ENCODE data around the gene AOPEP. TPM values are rescaled to one million over a fixed set of nuclear protein-coding genes. Genes with fewer than 3 reads are reported as not detected.

AOPEP gene
- total RNA-seq, 2 experiments from 2014 or later: 6.9 to 7.0 TPM

- intact Hi-C loops (cut with DNase I, micrococcal nuclease): no loop called here
- CTCF ChIA-PET: no interaction called here
- Mint-ChIP-seq H3K36me3 (ENCODE audit: low read depth) (peaks cover 14% of the 10 kb centered on the region), H3K4me3 (no peak overlapping the region), H3K27me3 (no peaks in the 10 kb centered on the region), H3K4me1 (ENCODE audit: low read depth) (no peaks in the 10 kb centered on the region), H3K9me3 (no peaks in the 10 kb centered on the region), H3K27ac (no peak overlapping the region)
- DNase-seq: no peak
- no peak for ATAC-seq (ENCODE audit: poor library complexity)
- Histone ChIP-seq H3K9me3 (ENCODE audit: control insufficient read depth in 1 of 2, insufficient read depth in 1 of 2, low read length in 2 of 2) (no peaks in the 10 kb centered on the region), H3K36me3 (ENCODE audit: insufficient read depth, low read length) (no peaks in the 10 kb centered on the region), H3K4me3 (ENCODE audit: low read length) (no peak overlapping the region), H3K4me1 (ENCODE audit: insufficient read depth, low read length) (no peaks in the 10 kb centered on the region), H3K27ac (ENCODE audit: low read depth in 1 of 2, low read length in 2 of 2) (no peak overlapping the region), H3K27me3 (ENCODE audit: control insufficient read depth in 1 of 2, insufficient read depth in 2 of 2, low read length in 2 of 2) (no peaks in the 10 kb centered on the region)
- TF ChIP-seq CTCF (IDR thresholded peaks at IDR 0.05): no peak
- POLR2A ChIA-PET: no interaction called here
These were observed 380.7 kb downstream of the AOPEP start for GRCh38 chr9:95107001-95107749.

GRCh38 chr9:95107976-95108375 is 381.5 kb downstream of the AOPEP start:
- ChIA-PET POLR2A (no interaction called here), CTCF (no interaction called here)
- Mint-ChIP-seq H3K9me3 (no peaks in the 10 kb centered on the region), H3K36me3 (ENCODE audit: low read depth) (peaks cover 14% of the 10 kb centered on the region), H3K27me3 (no peaks in the 10 kb centered on the region), H3K4me1 (ENCODE audit: low read depth) (no peaks in the 10 kb centered on the region), H3K4me3 (no peak overlapping the region), H3K27ac (no peak overlapping the region)
- TF ChIP-seq CTCF (IDR thresholded peaks at IDR 0.05): no peak
- H3K36me3 ChIP-seq (ENCODE audit: insufficient read depth, low read length): no peaks in the 10 kb centered on the region
- no peak overlapping the region for H3K4me3 ChIP-seq (ENCODE audit: low read length)
- intact Hi-C loops (cut with DNase I, micrococcal nuclease): no loop called here
- H3K4me1 ChIP-seq (ENCODE audit: insufficient read depth, low read length): no peaks in the 10 kb centered on the region
- ATAC-seq (ENCODE audit: poor library complexity): no peak
- H3K9me3 ChIP-seq (ENCODE audit: control insufficient read depth in 1 of 2, insufficient read depth in 1 of 2, low read length in 2 of 2): no peaks in the 10 kb centered on the region
- no peak overlapping the region for H3K27ac ChIP-seq (ENCODE audit: low read depth in 1 of 2, low read length in 2 of 2)
- no peaks in the 10 kb centered on the region for H3K27me3 ChIP-seq (ENCODE audit: control insufficient read depth in 1 of 2, insufficient read depth in 2 of 2, low read length in 2 of 2)
- DNase-seq: no peak

GRCh38 chr9:95108777-95109176 is 382.3 kb downstream of the AOPEP start:
- Mint-ChIP-seq H3K36me3 (ENCODE audit: low read depth) (peaks cover 14% of the 10 kb centered on the region), H3K9me3 (no peaks in the 10 kb centered on the region), H3K27me3 (no peaks in the 10 kb centered on the region), H3K4me3 (no peak overlapping the region), H3K4me1 (ENCODE audit: low read depth) (no peaks in the 10 kb centered on the region), H3K27ac (no peak overlapping the region)
- intact Hi-C loops (cut with DNase I, micrococcal nuclease): no loop called here
- TF ChIP-seq CTCF (IDR thresholded peaks at IDR 0.05): no peak
- ChIA-PET CTCF (no interaction called here), POLR2A (no interaction called here)
- Histone ChIP-seq H3K36me3 (ENCODE audit: insufficient read depth, low read length) (no peaks in the 10 kb centered on the region), H3K4me1 (ENCODE audit: insufficient read depth, low read length) (no peaks in the 10 kb centered on the region), H3K4me3 (ENCODE audit: low read length) (no peak overlapping the region), H3K27me3 (ENCODE audit: control insufficient read depth in 1 of 2, insufficient read depth in 2 of 2, low read length in 2 of 2) (no peaks in the 10 kb centered on the region), H3K27ac (ENCODE audit: low read depth in 1 of 2, low read length in 2 of 2) (no peak overlapping the region), H3K9me3 (ENCODE audit: control insufficient read depth in 1 of 2, insufficient read depth in 1 of 2, low read length in 2 of 2) (no peaks in the 10 kb centered on the region)
- no peak for ATAC-seq (ENCODE audit: poor library complexity)
- no peak for DNase-seq

Measured in CD4-positive, alpha-beta T cell (primary cell).